Pancreas (tissue), 10 donors: Measurements from ENCODE around the gene LRP10. TPM values are rescaled to one million over a fixed set of nuclear protein-coding genes. Genes with fewer than 3 reads are reported as not detected.
"Not testable (repeated sequence)": the region's sequence is repeated elsewhere in the genome, so short reads cannot be mapped to it uniquely, and the experiment has no call there.

Experiments used
- ATAC-seq, 4 donors: fragments of 200-7000 bp; cut with Tn5 transposase; one replicate each; pipeline versions ENCODE4 v1.8.0 to v1.9.1; 2020; ENCODE audit warnings: mild to moderate bottlenecking in 4 of 4, moderate library complexity in 4 of 4
- DNase-seq, 6 donors: peaks; one replicate each; pipeline ENCODE4 v3.0.0-alpha.2; 2020
- FAIRE-seq: peaks from 2 replicates; lab custom pipeline; 2012; peaks lifted over from hg19 to GRCh38; lab: Jason Lieb, UNC
- H3K27ac ChIP-seq, 4 donors: fragments of 200-600 bp; sonication (generic); 1 replicate in 3 of 4; 2 replicates in 1 of 4; pipeline versions ENCODE4 v1.5.0 to v1.8.0; 2020
- H3K27me3 ChIP-seq, 4 donors: fragments of 200-600 bp; one replicate each; pipeline ENCODE4 v1.8.0; 2021
- H3K36me3 ChIP-seq, 3 donors: fragments of 200-600 bp; sonication (generic) in 1 of 3; one replicate each; pipeline versions ENCODE4 v1.5.0 to v1.8.0; 2020 to 2021
- H3K4me1 ChIP-seq, 3 donors: fragments of 200-600 bp; one replicate each; pipeline ENCODE4 v1.8.0; 2021
- H3K4me3 ChIP-seq, 4 donors: fragments of 200-600 bp; sonication (generic) in 2 of 4; one replicate each; pipeline versions ENCODE4 v1.5.0 to v1.8.0; 2020 to 2021
- H3K9me3 ChIP-seq, 4 donors: fragments of 200-600 bp; one replicate each; pipeline ENCODE4 v1.8.0; 2021
- WGBS, 2 donors: extraction: QIAGEN DNeasy Blood & Tissue Kit; methylation state at CpG; one replicate each; pipeline ENCODE4 v1.1.7; 2013; 5-methylcytosine and 5-hydroxymethylcytosine counted together
- intact Hi-C, 3 donors: fragments of 100-400 bp; cut with DNase I; formaldehyde crosslinking; loops; one replicate each; pipeline versions ENCODE4 v1.11.1 to v1.14.2; 2022
- polyA plus RNA-seq, 2 donors: library from polyadenylated mRNA; stranded (reverse); fragments of 200-250 nt; gene quantifications; one replicate each; pipeline ENCODE4 v1.2.3, GENCODE V29; 2013
- total RNA-seq, 6 donors: library from RNA; stranded (reverse); fragmentation: NEBNext Ultra II Directional in 4 of 6; extraction: Animal tissue kit (Norgen Biotek cat#: 25700) in 4 of 6; gene quantifications; one replicate each; pipeline versions ENCODE4 v1.2.1 to v1.2.4, GENCODE V29; 2021 to 2023
- TF ChIP-seq, protein P1 (sequence below), 4 donors: fragments of 200-600 bp; sonication (generic) in 3 of 4; IDR thresholded peaks; one replicate each; pipeline versions ENCODE4 v1.5.0 to v1.8.0; 2021; ENCODE audit warnings: antibody characterized with exemption in 4 of 4
- donor health status: healthy with polysubstance abuse.
- donor health status: DM: no; HTN: no; CAD: no; lungs with moderate emphysema.
- donor health status: DM: no; HTN: no; CAD: no.
- donor health status: control.
- donor health status: control.
- donor health status: Bipolar disorder and iron deficiency.
- donor health status: DM: yes; HTN: yes; CAD: no.
- donor health status: DM: no; HTN: no; CAD: no.
- donor health status: DM: no; HTN: no; CAD: no.
- donor health status: DM: yes; HTN: yes; CAD: no.

LRP10 gene
- total and polyA plus RNA-seq, 8 donors = 14.7 to 86.2 (median 50.2) TPM

DNA sequence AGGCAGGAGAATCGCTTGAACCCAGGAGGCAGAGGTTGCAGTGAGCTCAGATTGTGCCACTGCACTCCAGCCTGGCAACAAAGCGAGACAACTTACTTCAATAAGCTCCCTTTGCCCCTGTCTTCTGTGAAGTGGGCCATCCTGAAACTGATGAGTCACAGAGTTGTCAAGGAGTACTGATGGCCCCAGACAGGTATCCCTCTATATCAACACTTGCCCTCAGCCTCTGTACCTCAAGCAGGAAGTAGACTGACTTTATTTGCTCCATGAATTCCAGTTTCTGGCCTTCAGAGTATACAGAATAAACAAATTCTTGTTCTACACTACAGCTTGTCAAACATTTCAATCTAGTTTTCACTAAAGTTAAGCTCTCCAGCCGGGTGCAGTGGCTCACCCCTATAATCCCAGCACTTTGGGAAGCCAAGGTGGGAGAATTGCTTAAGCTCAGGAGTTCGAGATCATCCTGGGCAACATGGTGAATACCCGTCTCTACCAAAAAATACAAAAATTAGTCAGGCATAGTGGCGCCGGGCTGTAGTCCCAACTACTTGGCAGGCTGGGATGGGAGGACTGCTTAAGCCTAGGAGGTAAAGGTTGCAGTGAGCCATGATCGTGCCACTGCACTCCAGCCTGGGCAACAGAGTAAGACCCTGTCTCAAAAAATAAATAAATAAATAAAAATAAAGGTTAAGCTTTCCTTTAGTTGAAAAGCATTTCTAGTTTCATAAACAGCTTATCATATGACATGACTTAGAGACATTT, 16.4 kb upstream of the LRP10 start:
- Histone ChIP-seq H3K27ac (no peak overlapping the region), H3K36me3 (no peaks in the 10 kb centered on the region), H3K4me3 (no peak overlapping the region), H3K27me3 (no peaks in the 10 kb centered on the region), H3K9me3 (no peaks in the 10 kb centered on the region), H3K4me1 (peaks cover 12 to 14% (median 14%) of the 10 kb centered on the region in 3 donors)
- FAIRE-seq = no peak
- 80 to 90% methylated on average over 8 of the region's 8 CpGs for WGBS, 2 donors
- DNase-seq = no peak
- intact Hi-C loops = loop anchor here in 2 of 3 donors (5.0 to 10.0 kb wide), 3 partner anchors 33 to 300 kb away; no protein-coding TSS in a partner anchor
- no peak for ATAC-seq
- TF ChIP-seq, protein P1, sequence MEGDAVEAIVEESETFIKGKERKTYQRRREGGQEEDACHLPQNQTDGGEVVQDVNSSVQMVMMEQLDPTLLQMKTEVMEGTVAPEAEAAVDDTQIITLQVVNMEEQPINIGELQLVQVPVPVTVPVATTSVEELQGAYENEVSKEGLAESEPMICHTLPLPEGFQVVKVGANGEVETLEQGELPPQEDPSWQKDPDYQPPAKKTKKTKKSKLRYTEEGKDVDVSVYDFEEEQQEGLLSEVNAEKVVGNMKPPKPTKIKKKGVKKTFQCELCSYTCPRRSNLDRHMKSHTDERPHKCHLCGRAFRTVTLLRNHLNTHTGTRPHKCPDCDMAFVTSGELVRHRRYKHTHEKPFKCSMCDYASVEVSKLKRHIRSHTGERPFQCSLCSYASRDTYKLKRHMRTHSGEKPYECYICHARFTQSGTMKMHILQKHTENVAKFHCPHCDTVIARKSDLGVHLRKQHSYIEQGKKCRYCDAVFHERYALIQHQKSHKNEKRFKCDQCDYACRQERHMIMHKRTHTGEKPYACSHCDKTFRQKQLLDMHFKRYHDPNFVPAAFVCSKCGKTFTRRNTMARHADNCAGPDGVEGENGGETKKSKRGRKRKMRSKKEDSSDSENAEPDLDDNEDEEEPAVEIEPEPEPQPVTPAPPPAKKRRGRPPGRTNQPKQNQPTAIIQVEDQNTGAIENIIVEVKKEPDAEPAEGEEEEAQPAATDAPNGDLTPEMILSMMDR (IDR thresholded peaks at IDR 0.05) = no peak

DNA sequence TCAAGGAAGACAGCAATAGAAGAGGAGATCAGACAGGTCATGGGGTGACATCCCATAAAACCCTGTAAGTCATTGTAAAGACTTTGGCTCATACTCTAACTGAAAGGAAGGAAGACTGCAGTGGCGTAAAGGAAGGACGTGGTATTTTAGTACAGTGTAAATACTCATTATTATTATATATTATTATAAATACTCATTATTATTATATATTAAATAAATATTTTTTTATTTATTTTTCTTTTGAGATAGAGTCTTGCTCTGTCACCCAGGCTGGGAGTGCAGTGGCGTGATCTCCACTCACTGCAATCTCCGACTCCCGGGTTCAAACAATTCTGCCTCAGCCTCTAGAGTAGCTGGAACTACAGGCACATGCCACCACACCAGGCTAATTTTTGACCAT, 15.1 kb upstream of the LRP10 start:
- H3K27me3 ChIP-seq = no peaks in the 10 kb centered on the region
- H3K9me3 ChIP-seq = no peaks in the 10 kb centered on the region
- no peak for ATAC-seq
- 92 to 93% methylated on average over 5 of the region's 5 CpGs for WGBS, 2 donors
- intact Hi-C loops = loop anchor here in 2 of 3 donors (5.0 to 10.0 kb wide), 3 partner anchors 34 to 302 kb away; no protein-coding TSS in a partner anchor
- peaks cover 3 to 9% (median 4%) of the 10 kb centered on the region in 3 donors for H3K4me1 ChIP-seq
- TF ChIP-seq, protein P1 (IDR thresholded peaks at IDR 0.05) = no peak
- no peaks in the 10 kb centered on the region for H3K36me3 ChIP-seq
- no peak for FAIRE-seq
- DNase-seq = no peak
- H3K4me3 ChIP-seq = no peak overlapping the region
- H3K27ac ChIP-seq = no peak overlapping the region

DNA sequence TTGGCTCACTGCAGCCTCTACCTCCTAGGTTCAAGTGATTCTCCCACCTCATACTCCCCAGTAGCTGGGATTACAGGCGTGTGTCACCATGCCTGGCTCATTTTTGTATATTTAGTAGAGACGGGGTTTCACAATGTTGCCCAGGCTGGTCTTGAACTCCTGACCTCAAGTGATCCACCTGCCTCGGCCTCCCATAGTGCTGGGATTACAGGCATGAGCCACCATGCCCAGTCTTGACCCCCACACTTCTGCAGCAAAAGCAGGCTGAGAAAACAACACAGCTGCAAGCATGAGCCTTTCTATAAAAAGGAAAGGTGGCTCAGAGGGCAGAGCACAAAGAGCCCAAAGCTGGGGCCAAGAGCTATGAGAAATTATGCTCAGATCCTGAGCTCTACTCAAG, 11.2 kb upstream of the LRP10 start:
- WGBS, 2 donors = 57 to 82% methylated on average over 3 of the region's 3 CpGs
- H3K27ac ChIP-seq, ATAC-seq, H3K4me1 ChIP-seq, H3K36me3 ChIP-seq, H3K27me3 ChIP-seq, H3K4me3 ChIP-seq, FAIRE-seq, H3K9me3 ChIP-seq, DNase-seq, intact Hi-C loops: not testable (repeated sequence)

DNA sequence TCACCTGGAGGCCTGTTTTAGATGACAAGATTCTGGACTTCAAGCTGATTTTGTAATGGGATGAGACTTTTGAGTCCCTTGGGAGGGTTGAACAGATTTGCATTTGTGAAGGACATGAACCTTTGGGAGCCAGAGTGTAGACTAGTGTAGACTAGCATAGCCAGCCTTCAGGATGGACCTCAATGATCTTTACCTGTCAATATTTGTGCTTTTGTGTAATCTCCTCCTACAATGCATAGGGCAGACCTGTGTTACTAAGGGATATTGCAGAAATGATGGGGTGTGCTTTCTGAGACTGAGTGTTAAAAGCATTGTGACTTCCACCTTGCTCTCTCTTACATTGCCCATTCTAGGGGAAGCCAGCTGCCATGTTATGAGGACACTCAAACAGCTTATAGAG, 9.9 kb upstream of the LRP10 start:
- H3K27me3 ChIP-seq = no peaks in the 10 kb centered on the region
- TF ChIP-seq, protein P1 (IDR thresholded peaks at IDR 0.05) = no peak
- no peaks in the 10 kb centered on the region for H3K9me3 ChIP-seq
- no peak for DNase-seq
- ATAC-seq = no peak
- H3K4me1 ChIP-seq = no peaks in the 10 kb centered on the region
- no peak overlapping the region for H3K27ac ChIP-seq
- intact Hi-C loops = no loop called here
- no peak for FAIRE-seq
- no peaks in the 10 kb centered on the region for H3K36me3 ChIP-seq
- no peak overlapping the region for H3K4me3 ChIP-seq

DNA sequence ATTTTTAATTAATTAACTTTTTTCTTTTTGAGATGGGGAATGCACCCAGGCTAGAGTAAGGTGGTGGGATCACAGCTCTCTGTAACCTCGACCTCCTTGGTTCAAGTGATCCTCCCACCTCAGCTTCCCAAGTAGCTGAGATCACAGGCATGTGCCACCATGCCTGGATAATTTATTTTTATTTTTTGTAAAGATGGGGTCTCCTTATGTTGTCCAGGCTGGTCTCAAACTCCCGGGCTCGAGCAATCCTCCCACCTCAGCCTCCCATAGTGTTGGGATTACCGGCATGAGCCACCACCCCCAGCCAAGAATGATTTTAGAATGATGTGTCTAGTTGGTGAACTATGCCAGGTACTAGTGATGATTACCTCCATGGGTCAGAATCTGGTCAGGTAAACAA, 6.6 kb upstream of the LRP10 start:
- H3K36me3 ChIP-seq = no peaks in the 10 kb centered on the region
- no peak for DNase-seq
- TF ChIP-seq, protein P1 (IDR thresholded peaks at IDR 0.05) = no peak
- WGBS, 2 donors = 62 to 78% methylated on average over 4 of the region's 4 CpGs
- no peaks in the 10 kb centered on the region for H3K27me3 ChIP-seq
- no peak for FAIRE-seq
- no peak overlapping the region for H3K4me3 ChIP-seq
- no peak for ATAC-seq
- H3K4me1 ChIP-seq = no peaks in the 10 kb centered on the region
- intact Hi-C loops = no loop called here
- H3K27ac ChIP-seq = no peak overlapping the region
- H3K9me3 ChIP-seq = no peaks in the 10 kb centered on the region
